GM19023 (cell line): ENCODE data around the gene NOP16.
"Not testable (repeated sequence)": the region's sequence is repeated elsewhere in the genome, so short reads cannot be mapped to it uniquely, and the experiment has no call there.

Experiments used
- ATAC-seq: cut with Tn5 transposase; IDR thresholded peaks from one replicate; pipeline ENCODE4 v1.9.1; 2021; ENCODE audit warnings: mild to moderate bottlenecking, moderate library complexity; ENCODE audit not compliant: unreplicated experiment

Gene NOP16

GRCh38 chr5:176410486-176411180, 22.2 kb upstream of the NOP16 start:
- ATAC-seq = no peak

GRCh38 chr5:176409765-176410164, 21.4 kb upstream of the NOP16 start:
- no peak for ATAC-seq

GRCh38 chr5:176408590-176408989, 20.2 kb upstream of the NOP16 start:
- ATAC-seq = no peak

- not testable (repeated sequence) for ATAC-seq
Observed at GRCh38 chr5:176408252-176408573, 19.8 kb upstream of the NOP16 start.

GRCh38 chr5:176407456-176408251, 19.3 kb upstream of the NOP16 start:
- ATAC-seq = no peak

GRCh38 chr5:176406436-176407052, 18.1 kb upstream of the NOP16 start:
- ATAC-seq = no peak

- ATAC-seq = no peak
Observed at GRCh38 chr5:176405656-176406435, 17.4 kb upstream of the NOP16 start.

- no peak for ATAC-seq
Observed at GRCh38 chr5:176401281-176402205, 13.1 kb upstream of the NOP16 start.

- ATAC-seq = no peak
Observed at GRCh38 chr5:176400382-176401156, 12.2 kb upstream of the NOP16 start.

- ATAC-seq = no peak
Observed at GRCh38 chr5:176397736-176398420, 9.5 kb upstream of the NOP16 start.

- ATAC-seq = no peak
Observed at GRCh38 chr5:176396330-176396729, 7.9 kb upstream of the NOP16 start.

GRCh38 chr5:176394881-176395675, 6.7 kb upstream of the NOP16 start:
- no peak for ATAC-seq

GRCh38 chr5:176394096-176394495, 5.7 kb upstream of the NOP16 start:
- ATAC-seq = no peak

- no peak for ATAC-seq
Observed at GRCh38 chr5:176392526-176392925, 4.1 kb upstream of the NOP16 start.

GRCh38 chr5:176391999-176392398, 3.6 kb upstream of the NOP16 start:
- ATAC-seq = no peak

GRCh38 chr5:176391479-176391878, 3.1 kb upstream of the NOP16 start:
- ATAC-seq = no peak

GRCh38 chr5:176389135-176390123, 1.0 kb upstream of the NOP16 start:
- ATAC-seq = peak; percentile 37
